HT-29 (cell line): ENCODE data around the gene PCDHA3. TPM values are rescaled to one million over a fixed set of nuclear protein-coding genes. Genes with fewer than 3 reads are reported as not detected.
A peak's percentile ranks its signal among the peaks of the same experiment; 100 is the strongest.
"Not testable (repeated sequence)": the region's sequence is repeated elsewhere in the genome, so short reads cannot be mapped to it uniquely, and the experiment has no call there.

Experiments
- DNase-seq: peaks from one replicate; pipeline ENCODE4 v3.0.0-alpha.2; 2015; ENCODE audit warnings: low spot score
- total RNA-seq: library from RNA; depleted of rRNA; stranded (reverse); fragments of >200 nt; shearing (Covaris generic); gene quantifications from 2 replicates; pipeline ENCODE4 v1.2.3, GENCODE V29; 2014; rRNA removed

PCDHA3 gene
- total RNA-seq: not detected in 2 replicates

- DNase-seq: no peak
These were observed at the start of gene PCDHA3 for GRCh38 chr5:140800816-140801493. Gene PCDHA3, plus strand, starts transcription at chr5:140801057.

- no peak for DNase-seq
These were observed 47.3 kb upstream of the PCDHA3 start for GRCh38 chr5:140753561-140753960.

GRCh38 chr5:140764177-140764973 is 36.5 kb upstream of the PCDHA3 start:
- peak; percentile 23 for DNase-seq

GRCh38 chr5:140767444-140767843 is 33.4 kb upstream of the PCDHA3 start:
- DNase-seq: no peak

GRCh38 chr5:140780512-140780911 is 20.3 kb upstream of the PCDHA3 start:
- no peak for DNase-seq

GRCh38 chr5:140785905-140786686 is 14.8 kb upstream of the PCDHA3 start, which contains the start of gene PCDHA1:
Gene PCDHA1, plus strand, starts transcription at chr5:140786140.
- no peak for DNase-seq

GRCh38 chr5:140787422-140787821 is 13.4 kb upstream of the PCDHA3 start:
- DNase-seq: not testable (repeated sequence)

- DNase-seq: not testable (repeated sequence)
These were observed 12.9 kb upstream of the PCDHA3 start for GRCh38 chr5:140787849-140788504.

GRCh38 chr5:140791089-140791488 is 9.8 kb upstream of the PCDHA3 start:
- no peak for DNase-seq

- no peak for DNase-seq
These were observed 6.1 kb upstream of the PCDHA3 start, which contains the start of gene PCDHA2 for GRCh38 chr5:140794595-140795258. Gene PCDHA2, plus strand, starts transcription at chr5:140794852.

- DNase-seq: peak; percentile 11
These were observed 5.6 kb upstream of the PCDHA3 start for GRCh38 chr5:140795259-140795641.

GRCh38 chr5:140796072-140796717 is 4.7 kb upstream of the PCDHA3 start:
- not testable (repeated sequence) for DNase-seq

GRCh38 chr5:140796718-140797095 is 4.2 kb upstream of the PCDHA3 start:
- DNase-seq: no peak

- DNase-seq: no peak
These were observed 611 bp downstream of the PCDHA3 start for GRCh38 chr5:140801494-140801841.

GRCh38 chr5:140802381-140802780 is 1.5 kb downstream of the PCDHA3 start:
- DNase-seq: not testable (repeated sequence)

GRCh38 chr5:140802781-140803271 is 2.0 kb downstream of the PCDHA3 start:
- no peak for DNase-seq

GRCh38 chr5:140806834-140807775 is 6.2 kb downstream of the PCDHA3 start, which contains the start of gene PCDHA4:
Gene PCDHA4, plus strand, starts transcription at chr5:140807068.
- DNase-seq: no peak

- not testable (repeated sequence) for DNase-seq
These were observed 7.5 kb downstream of the PCDHA3 start for GRCh38 chr5:140808241-140808888.
